ENCODE measurements around the gene CFAP20DC. TPM values are rescaled to one million over a fixed set of nuclear protein-coding genes. Genes with fewer than 3 reads are reported as not detected.

The CFAP20DC gene
- total and polyA plus RNA-seq, 2 of the 8 experiments (the other 6 are each of a cell fraction or from before 2014, with no cell fraction given), result 2.2 to 2.8 TPM

GRCh38 chr3:58724336-58724735, 325.5 kb downstream of the CFAP20DC start:
- peaks cover 0 to 2% (median 0%) of the 10 kb centered on the region in 4 experiments; a peak in 1 of 7 replicates for H3K4me1 ChIP-seq (replicated peaks in 1 of 4; ENCODE audit: control insufficient read depth in 3 of 4, insufficient read depth in 4 of 4, low read length in 3 of 4)
- H4K20me1 ChIP-seq (replicated peaks in 1 of 2; ENCODE audit: control insufficient read depth in 1 of 2, insufficient read depth in 2 of 2, low read length in 2 of 2), result no peaks in the 10 kb centered on the region
- no peak overlapping the region for H2BK15ac ChIP-seq (ENCODE audit: low read length)
- no peak overlapping the region for H4K8ac ChIP-seq (ENCODE audit: extremely low read depth, insufficient read depth, low read length)
- H3K56ac ChIP-seq (replicated peaks; ENCODE audit: insufficient read length, low read depth, low read length), result no peak overlapping the region
- H2BK20ac ChIP-seq (ENCODE audit: low read length), result no peak overlapping the region
- H2AFZ ChIP-seq (ENCODE audit: low read length), result no peak overlapping the region
- FAIRE-seq (no peak), DNase-seq (ENCODE audit: low read depth in 1 of 2, low spot score in 2 of 2) (no peak)
- no peaks in the 10 kb centered on the region for H3K27me3 ChIP-seq (replicated peaks in 1 of 4; ENCODE audit: control insufficient read depth in 3 of 4, extremely low read depth in 1 of 4, insufficient read depth in 3 of 4, low read length in 3 of 4)
- H2BK5ac ChIP-seq (ENCODE audit: low read depth, low read length), result no peak overlapping the region
- H2BK120ac ChIP-seq (replicated peaks; ENCODE audit: low read depth, low read length), result no peak overlapping the region
- H3K9me3 ChIP-seq (ENCODE audit: insufficient read depth in 2 of 2, low read depth in 1 of 2, low read length in 1 of 2), result no peaks in the 10 kb centered on the region; a peak in 1 of 4 replicates
- ChIA-PET POLR2A (ENCODE audit: partially characterized antibody) (no interaction called here), CTCF (ENCODE audit: partially characterized antibody) (no interaction called here)
- 92% methylated on average over 11 of the region's 11 CpGs; no CpG with 5 or more reads in 1 of the 2 experiments for WGBS, 2 experiments (ENCODE audit: extremely low coverage in 1 of 2, insufficient coverage in 1 of 2, insufficient read length in 1 of 2, insufficient replicate concordance in 2 of 2, low coverage in 1 of 2, low lambda C conversion rate in 2 of 2, missing lambda C conversion rate in 1 of 2)
- H3K14ac ChIP-seq (ENCODE audit: insufficient read length), result no peak overlapping the region
- H3K36me3 ChIP-seq (ENCODE audit: control insufficient read depth in 2 of 4, insufficient read depth in 4 of 4, low read length in 3 of 4), result no peaks in the 10 kb centered on the region; a peak in 3 of 8 replicates
- H3K23ac ChIP-seq (ENCODE audit: insufficient read length), result no peak overlapping the region
- H3K79me2 ChIP-seq (ENCODE audit: control insufficient read depth in 1 of 2, insufficient read depth in 2 of 2, low read length in 2 of 2), result no peaks in the 10 kb centered on the region
- no peak overlapping the region for H4K5ac ChIP-seq (ENCODE audit: insufficient read length, low read depth, low read length)
- no peak overlapping the region for H3K9ac ChIP-seq (replicated peaks in 1 of 4; ENCODE audit: extremely low read depth in 1 of 4, low read depth in 3 of 4, low read length in 3 of 4)
- H3K79me1 ChIP-seq (ENCODE audit: low read depth, low read length), result no peaks in the 10 kb centered on the region
- H3K4me3 ChIP-seq (ENCODE audit: extremely low read depth in 1 of 4, insufficient read depth in 2 of 4, low read depth in 3 of 4, low read length in 4 of 4), result no peak overlapping the region
- no peak overlapping the region for H2AK5ac ChIP-seq (ENCODE audit: low read depth, low read length)
- no peak overlapping the region for H3K18ac ChIP-seq (ENCODE audit: extremely low read depth, low read length)
- H4K91ac ChIP-seq (replicated peaks; ENCODE audit: insufficient read length, low read length), result no peak overlapping the region
- no peak overlapping the region for H3K27ac ChIP-seq (ENCODE audit: low read depth, low read length)
- H3K4ac ChIP-seq (replicated peaks; ENCODE audit: insufficient read length, low read depth, low read length), result no peak overlapping the region
- no peak overlapping the region for H2BK12ac ChIP-seq (ENCODE audit: low read depth, low read length)
- H3K4me2 ChIP-seq (ENCODE audit: insufficient read depth in 1 of 2, low read depth in 2 of 2, low read length in 2 of 2), result no peak overlapping the region
- H3K23me2 ChIP-seq (ENCODE audit: low read depth, low read length), result no peaks in the 10 kb centered on the region
- TF ChIP-seq CTCF (IDR thresholded peaks at IDR 0.05; ENCODE audit: control extremely low read depth in 1 of 3, insufficient read depth in 1 of 3, low read depth in 1 of 3, low read length in 3 of 3), result no peak
- no peak for TF ChIP-seq CREB1 (IDR thresholded peaks at IDR 0.05)
- no peak for TF ChIP-seq HDAC6 (IDR thresholded peaks at IDR 0.05; ENCODE audit: low read depth, low read length)
- no peak for TF ChIP-seq PHF8 (conservative IDR thresholded peaks at IDR 0.05; ENCODE audit: low read depth, low read length)
- no peak for TF ChIP-seq RBBP5 (IDR thresholded peaks at IDR 0.05; ENCODE audit: borderline replicate concordance, low read depth, low read length)
- TF ChIP-seq RXRA (IDR thresholded peaks at IDR 0.05; ENCODE audit: insufficient read depth, low read depth, low read length), result no peak
- no peak for TF ChIP-seq NANOG (IDR thresholded peaks at IDR 0.05; ENCODE audit: insufficient read depth, low read depth, low read length, poor library complexity, severe bottlenecking)

Measured in H1 (cell line).